Testis (tissue), 3 donors: ENCODE results near the gene PIGL. TPM values are rescaled to one million over a fixed set of nuclear protein-coding genes. Genes with fewer than 3 reads are reported as not detected.

Experiments used
- DNase-seq: peaks from one replicate; pipeline ENCODE4 v3.0.0-alpha.2; 2019
- H3K27ac ChIP-seq, 2 donors: fragments of 200-600 bp; sonication (generic); one replicate each; pipeline ENCODE4 v1.5.1; 2019
- H3K27me3 ChIP-seq: fragments of 200-600 bp; sonication (generic); one replicate; pipeline ENCODE4 v1.5.1; 2019
- H3K36me3 ChIP-seq: fragments of 200-600 bp; sonication (generic); one replicate; pipeline ENCODE4 v1.5.1; 2017; ENCODE audit warnings: low read depth; ENCODE audit errors: missing control alignments
- H3K4me1 ChIP-seq: fragments of 200-600 bp; sonication (generic); one replicate; pipeline ENCODE4 v1.5.1; 2019
- H3K4me3 ChIP-seq, 2 donors: fragments of 200-600 bp; sonication (generic); one replicate each; pipeline ENCODE4 v1.5.1; 2017 to 2019
- H3K9me3 ChIP-seq: fragments of 200-600 bp; sonication (generic); one replicate; pipeline ENCODE4 v1.5.1; 2017
- CTCF ChIP-seq, 3 experiments: fragments of 450-650 bp in 2 of 3; fragments of 200-600 bp in 1 of 3; sonication (generic) in 1 of 3; IDR thresholded peaks; one replicate each; pipeline ENCODE4 v1.5.1; 2016 to 2019; ENCODE audit warnings: antibody characterized with exemption in 3 of 3, mild to moderate bottlenecking in 2 of 3, moderate library complexity in 1 of 3
- POLR2A ChIP-seq: fragments of 450-650 bp; IDR thresholded peaks from one replicate; pipeline ENCODE4 v1.6.1; 2017; ENCODE audit warnings: antibody characterized with exemption, mild to moderate bottlenecking, moderate library complexity
- WGBS, 2 donors: methylation state at CpG; one replicate each; pipeline ENCODE4 v1.1.5; 2018; 5-methylcytosine and 5-hydroxymethylcytosine counted together
- intact Hi-C: fragments of 100-400 bp; cut with DNase I; formaldehyde crosslinking; loops from one replicate; pipeline ENCODE4 v1.15.1; 2023; ENCODE audit warnings: low total_unique reads
- polyA plus RNA-seq: library from polyadenylated mRNA; stranded (reverse); fragments of 350-450 nt; fragmentation: Illumina TruSeq; extraction: RNeasy Lipid Tissue Mini Kit (QIAGEN cat#74804); gene quantifications from one replicate; pipeline ENCODE4 v1.2.3, GENCODE V29; 2014; ENCODE audit warnings: low read depth, low replicate concordance; ENCODE audit not compliant: insufficient read depth
- total RNA-seq, 2 donors: library from RNA; depleted of rRNA; stranded (reverse); fragments of >200 nt; gene quantifications; one replicate each; pipeline ENCODE4 v1.2.3, GENCODE V29; 2016

Gene PIGL
- total and polyA plus RNA-seq, 3 donors from 2014 or later: 31.3 to 93.9 (median 74.1) TPM

- Histone ChIP-seq H3K4me1 (no peaks in the 10 kb centered on the region), H3K27me3 (no peaks in the 10 kb centered on the region), H3K9me3 (no peaks in the 10 kb centered on the region), H3K4me3 (no peak overlapping the region), H3K36me3 (no peaks in the 10 kb centered on the region), H3K27ac (no peak overlapping the region)
- 100% methylated on average over 1 of the region's 1 CpG for WGBS, 2 donors
- DNase-seq: no peak
- TF ChIP-seq CTCF (IDR thresholded peaks at IDR 0.05) (no peak), POLR2A (no peak)
- intact Hi-C loops: no loop called here
Observed at GRCh38 chr17:16325964-16326363, 109.0 kb downstream of the PIGL start.

- intact Hi-C loops: no loop called here
- no peak for DNase-seq
- Histone ChIP-seq H3K27ac (no peak overlapping the region), H3K9me3 (no peaks in the 10 kb centered on the region), H3K4me3 (no peak overlapping the region), H3K36me3 (no peaks in the 10 kb centered on the region), H3K4me1 (no peaks in the 10 kb centered on the region), H3K27me3 (no peaks in the 10 kb centered on the region)
- 89 to 95% methylated on average over 3 of the region's 3 CpGs for WGBS, 2 donors
- TF ChIP-seq POLR2A: no peak
- TF ChIP-seq CTCF (IDR thresholded peaks at IDR 0.05): no peak
Observed at GRCh38 chr17:16327018-16327417, 110.0 kb downstream of the PIGL start.

- Histone ChIP-seq H3K27me3 (no peaks in the 10 kb centered on the region), H3K9me3 (no peaks in the 10 kb centered on the region), H3K4me1 (no peaks in the 10 kb centered on the region), H3K4me3 (no peak overlapping the region), H3K36me3 (no peaks in the 10 kb centered on the region), H3K27ac (no peak overlapping the region)
- no peak for DNase-seq
- intact Hi-C loops: no loop called here
- no peak for TF ChIP-seq POLR2A
- no peak for TF ChIP-seq CTCF (IDR thresholded peaks at IDR 0.05)
- WGBS, 2 donors: 18 to 42% methylated on average over 1 of the region's 1 CpG
Observed at GRCh38 chr17:16328997-16329396, 112.0 kb downstream of the PIGL start.

- no peaks in the 10 kb centered on the region for H3K36me3 ChIP-seq
- no peak overlapping the region for H3K4me3 ChIP-seq
- no peaks in the 10 kb centered on the region for H3K4me1 ChIP-seq
- WGBS, 2 donors: 50 to 63% methylated on average over 11 of the region's 11 CpGs
- H3K27me3 ChIP-seq: no peaks in the 10 kb centered on the region
- no peak for DNase-seq
- no peak for TF ChIP-seq POLR2A
- no peaks in the 10 kb centered on the region for H3K9me3 ChIP-seq
- intact Hi-C loops: no loop called here
- no peak overlapping the region for H3K27ac ChIP-seq
Observed at GRCh38 chr17:16329519-16330271, 112.7 kb downstream of the PIGL start.

GRCh38 chr17:16338391-16338790 lies 121.4 kb downstream of the PIGL start:
- no peaks in the 10 kb centered on the region for H3K36me3 ChIP-seq
- no peak overlapping the region for H3K27ac ChIP-seq
- no peak overlapping the region for H3K4me3 ChIP-seq
- TF ChIP-seq CTCF (IDR thresholded peaks at IDR 0.05): no peak
- TF ChIP-seq POLR2A: no peak
- no peaks in the 10 kb centered on the region for H3K4me1 ChIP-seq
- DNase-seq: no peak
- intact Hi-C loops: no loop called here
- H3K9me3 ChIP-seq: no peaks in the 10 kb centered on the region
- WGBS, 2 donors: 89 to 91% methylated on average over 3 of the region's 3 CpGs
- no peaks in the 10 kb centered on the region for H3K27me3 ChIP-seq
